Stimulated activated CD8-positive, alpha-beta memory T cell treated with anti-CD3 and anti-CD28 coated beads, Interleukin-12 subunit alpha, Interleukin-12 subunit beta, amount 100 ng/mL, for 4 hours (primary cell): ENCODE data around the gene TMX2.
"Not testable (repeated sequence)": the region's sequence is repeated elsewhere in the genome, so short reads cannot be mapped to it uniquely, and the experiment has no call there.

Experiments used
- DNase-seq: peaks from one replicate; pipeline ENCODE4 v3.0.0-alpha.2; 2020; ENCODE audit warnings: low read depth

TMX2 gene, protein sequence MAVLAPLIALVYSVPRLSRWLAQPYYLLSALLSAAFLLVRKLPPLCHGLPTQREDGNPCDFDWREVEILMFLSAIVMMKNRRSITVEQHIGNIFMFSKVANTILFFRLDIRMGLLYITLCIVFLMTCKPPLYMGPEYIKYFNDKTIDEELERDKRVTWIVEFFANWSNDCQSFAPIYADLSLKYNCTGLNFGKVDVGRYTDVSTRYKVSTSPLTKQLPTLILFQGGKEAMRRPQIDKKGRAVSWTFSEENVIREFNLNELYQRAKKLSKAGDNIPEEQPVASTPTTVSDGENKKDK

DNA sequence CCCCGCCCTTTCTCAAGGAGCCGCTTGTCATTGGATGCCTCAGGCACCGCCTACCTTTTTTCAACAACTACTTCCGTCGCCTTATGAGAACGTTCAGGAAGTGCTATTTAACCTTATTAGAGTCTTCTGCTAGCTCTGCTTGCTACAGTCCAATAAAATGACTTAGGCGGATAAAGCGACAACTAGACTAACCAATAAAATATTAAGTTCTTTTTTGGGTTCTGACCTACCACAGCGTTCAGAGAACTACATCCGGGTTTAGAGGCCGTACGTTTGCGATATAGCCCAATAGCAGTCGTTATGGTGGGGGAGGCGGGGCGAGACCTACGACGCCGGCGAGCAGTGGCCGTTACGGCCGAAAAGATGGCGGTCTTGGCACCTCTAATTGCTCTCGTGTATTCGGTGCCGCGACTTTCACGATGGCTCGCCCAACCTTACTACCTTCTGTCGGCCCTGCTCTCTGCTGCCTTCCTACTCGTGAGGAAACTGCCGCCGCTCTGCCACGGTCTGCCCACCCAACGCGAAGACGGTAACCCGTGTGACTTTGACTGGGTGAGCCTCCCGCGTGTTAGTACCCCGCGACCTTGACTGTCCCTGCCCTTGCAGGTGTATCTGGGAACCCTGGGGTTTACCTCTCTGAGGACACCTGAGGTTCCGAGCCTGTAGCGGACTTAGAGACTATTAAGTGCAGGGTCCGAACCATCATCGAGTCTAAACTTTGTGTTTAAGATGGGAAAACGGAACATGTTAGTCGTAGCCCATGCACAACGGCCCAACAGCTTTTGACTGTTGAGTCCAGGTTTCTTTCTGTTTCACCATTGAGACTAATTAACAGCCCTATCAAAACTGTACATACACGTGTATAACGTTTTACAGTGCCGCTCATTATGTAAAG lies at the start of gene TMX2:
Gene TMX2 (plus strand): TSS at position 338 of the 895 bp plus-strand sequence. CDS start 26 bp downstream, at position 364.
- peak; percentile 80 for DNase-seq

DNA sequence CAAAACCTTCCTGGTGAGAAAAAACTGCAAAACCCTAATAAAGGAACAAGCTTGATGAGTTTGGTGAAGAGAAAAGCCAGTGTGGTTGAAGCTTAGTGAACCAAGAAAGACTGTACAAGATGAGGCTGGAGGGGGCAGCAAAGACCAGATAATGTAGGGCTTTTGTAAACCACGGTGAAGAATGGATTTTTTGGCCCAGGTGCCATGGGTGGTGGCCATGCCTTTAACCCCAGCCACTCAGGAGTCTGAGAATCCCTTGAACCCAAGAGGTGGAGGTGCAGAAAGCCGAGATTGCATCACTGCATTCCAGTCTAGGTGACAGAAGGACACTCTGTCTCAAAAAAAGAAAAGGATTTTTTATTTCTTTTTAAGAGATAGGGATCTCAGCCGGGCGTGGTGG lies 49.5 kb upstream of the TMX2 start:
- DNase-seq, result no peak

DNA sequence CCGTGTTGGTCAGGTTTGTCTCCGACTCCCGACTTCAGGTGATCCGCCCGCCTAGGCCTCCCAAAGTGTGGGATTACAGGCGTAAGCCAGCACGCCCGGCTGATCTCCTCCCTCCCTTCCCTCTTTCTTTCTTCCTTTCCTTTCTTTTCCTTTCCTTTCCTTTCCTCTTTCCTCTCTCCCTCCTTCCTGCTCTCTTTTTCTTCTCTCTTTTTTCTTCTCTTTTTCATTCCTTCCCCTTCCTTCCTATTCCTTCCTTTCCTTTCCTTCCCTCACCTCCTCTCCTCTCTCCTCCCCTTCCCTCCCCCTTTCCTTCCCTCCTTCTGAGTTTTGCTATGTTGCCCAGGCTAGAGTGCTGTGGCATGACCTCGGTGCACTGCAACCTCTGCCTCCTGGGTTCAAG lies 48.4 kb upstream of the TMX2 start:
- no peak for DNase-seq

DNA sequence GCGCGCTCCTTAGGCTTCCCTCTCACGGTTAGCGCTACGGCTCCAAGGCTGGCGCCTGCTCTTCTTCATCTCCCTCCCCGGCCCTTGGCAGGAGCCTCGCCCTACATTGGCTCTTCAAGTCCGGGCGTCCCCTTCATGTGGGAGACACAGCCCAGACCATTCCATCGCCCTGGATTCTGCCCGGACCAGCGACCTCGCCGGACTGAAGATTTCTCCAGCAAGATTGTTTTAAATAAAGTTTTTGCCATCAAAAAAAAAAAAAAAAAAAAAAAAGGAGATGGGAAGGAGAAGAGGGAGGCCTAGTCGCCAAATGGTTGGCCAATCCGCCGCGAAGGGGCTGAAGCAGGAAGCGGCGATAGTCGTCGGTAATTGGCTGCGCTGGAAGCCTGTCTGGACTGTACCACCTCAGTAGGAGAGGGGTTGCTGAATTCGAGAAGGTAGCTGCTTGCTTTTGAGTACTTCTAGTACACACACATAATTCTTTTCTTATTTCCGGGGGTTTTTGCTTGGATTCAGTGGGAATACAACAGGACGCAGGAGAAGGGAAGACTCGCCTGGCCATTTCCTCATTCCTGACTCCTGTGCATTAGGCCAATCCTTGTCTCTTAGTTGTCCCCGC lies 45.2 kb upstream of the TMX2 start:
- DNase-seq, result peak; percentile 82

DNA sequence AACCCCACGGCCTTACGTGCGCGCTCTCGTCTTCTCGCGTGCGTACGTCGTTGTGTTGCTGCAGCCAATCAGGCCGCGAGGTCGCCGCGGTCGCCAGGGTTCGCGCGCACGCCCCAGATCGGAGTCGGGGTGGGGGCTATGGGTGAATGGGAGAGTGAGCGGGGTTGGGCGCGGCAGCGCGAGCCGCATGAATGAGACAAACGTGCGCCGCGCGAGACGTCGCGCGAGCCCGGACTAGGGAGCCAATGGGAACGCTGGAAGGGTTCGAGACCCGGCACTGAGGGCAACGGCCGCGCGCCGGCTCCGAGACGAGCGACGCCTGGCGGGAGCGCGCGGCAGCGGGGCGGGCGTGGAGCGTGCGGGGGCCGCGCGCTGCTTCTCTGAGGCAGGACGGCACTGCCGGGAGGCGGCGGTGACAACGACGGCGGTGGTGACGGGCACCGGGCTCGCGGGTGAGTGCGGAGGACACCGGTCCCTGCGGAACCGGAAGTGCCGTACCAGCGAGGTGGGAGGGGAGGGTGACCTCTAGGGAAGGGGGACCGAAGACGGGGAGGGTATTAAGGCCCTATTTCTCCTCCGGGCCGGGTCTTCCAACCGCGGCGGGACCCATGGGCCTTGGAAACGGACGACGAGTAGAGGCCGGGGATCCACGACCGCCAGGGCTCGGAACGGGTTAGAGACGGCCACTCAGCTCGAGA lies 44.5 kb upstream of the TMX2 start, which contains the start of gene ZDHHC5:
Gene ZDHHC5 (plus strand): TSS at position 379 of the 698 bp plus-strand sequence. CDS start 4,977 bp downstream, outside the sequence.
- peak; percentile 100 for DNase-seq

DNA sequence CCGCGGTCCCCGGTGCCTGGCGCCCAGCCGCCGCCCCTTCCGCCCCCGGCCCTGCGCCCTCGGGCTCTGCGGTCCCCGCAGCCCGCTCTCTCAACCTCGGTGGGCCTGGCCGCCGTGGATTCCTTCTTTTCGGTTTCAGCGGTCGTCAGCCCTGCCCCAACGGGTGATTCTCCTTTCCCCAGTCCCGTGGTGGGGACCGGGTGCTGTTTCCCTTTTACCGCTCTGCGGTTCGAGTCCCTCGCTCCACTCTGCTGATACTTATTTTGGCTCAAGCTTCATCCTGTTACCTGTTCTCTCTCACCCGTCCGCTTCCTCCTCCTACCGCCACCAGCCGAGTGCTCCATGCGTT lies 44.0 kb upstream of the TMX2 start:
- DNase-seq, result no peak

DNA sequence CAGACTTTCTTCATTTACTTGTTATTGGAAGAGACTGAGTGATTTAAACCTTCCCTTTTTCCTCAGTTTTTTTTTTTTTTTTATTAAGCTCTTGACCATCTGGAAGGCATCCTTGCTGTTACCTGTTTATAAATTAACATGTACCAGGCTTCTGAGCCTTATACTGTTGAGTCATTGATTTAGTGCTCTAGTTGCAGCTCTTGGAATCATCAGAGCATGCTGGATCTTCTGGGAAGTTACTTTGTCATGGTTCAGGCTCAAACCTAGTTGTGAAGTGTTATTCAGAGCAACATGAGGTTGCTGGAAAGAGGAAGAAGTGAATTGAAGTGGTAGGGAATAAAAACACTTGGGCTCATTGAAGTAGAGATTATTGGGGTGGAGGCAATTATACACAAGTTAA lies 38.1 kb upstream of the TMX2 start:
- no peak for DNase-seq

DNA sequence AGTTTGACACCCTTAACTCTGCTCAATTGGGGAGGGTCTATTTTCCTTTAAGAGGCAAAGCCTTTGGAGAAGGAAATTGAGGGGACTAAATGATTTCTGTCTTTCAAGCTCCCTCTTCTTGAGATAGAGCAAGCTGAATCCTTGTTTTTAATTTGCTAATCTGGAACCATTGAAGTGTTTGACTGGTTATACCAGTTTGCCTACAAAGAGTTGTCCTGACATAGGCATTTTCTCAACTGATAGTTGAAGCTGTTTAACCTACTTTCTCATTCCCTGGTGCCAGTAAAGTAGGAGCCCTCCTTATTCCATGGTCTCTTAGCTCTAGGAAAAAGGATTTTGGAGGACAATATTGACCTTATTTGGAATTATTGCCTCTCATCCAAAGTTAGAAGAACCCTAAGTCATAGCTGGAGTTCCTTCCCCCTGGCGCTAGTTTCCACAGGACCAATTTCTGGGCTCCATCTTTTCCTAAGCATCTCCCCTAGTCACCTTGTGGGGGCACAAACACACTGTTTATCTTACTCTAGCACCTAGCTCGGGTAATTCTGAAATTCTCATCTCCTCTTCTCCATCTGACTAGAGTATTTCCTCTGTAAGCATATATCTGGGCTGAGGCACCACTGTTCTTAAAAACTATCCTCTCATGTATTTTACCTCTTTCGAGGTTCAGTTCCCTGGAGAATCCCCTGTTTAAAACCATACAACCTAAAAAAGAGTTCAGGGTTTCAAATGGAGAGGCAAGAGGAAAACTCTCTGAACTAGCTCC lies 37.0 kb upstream of the TMX2 start:
- DNase-seq, result no peak

DNA sequence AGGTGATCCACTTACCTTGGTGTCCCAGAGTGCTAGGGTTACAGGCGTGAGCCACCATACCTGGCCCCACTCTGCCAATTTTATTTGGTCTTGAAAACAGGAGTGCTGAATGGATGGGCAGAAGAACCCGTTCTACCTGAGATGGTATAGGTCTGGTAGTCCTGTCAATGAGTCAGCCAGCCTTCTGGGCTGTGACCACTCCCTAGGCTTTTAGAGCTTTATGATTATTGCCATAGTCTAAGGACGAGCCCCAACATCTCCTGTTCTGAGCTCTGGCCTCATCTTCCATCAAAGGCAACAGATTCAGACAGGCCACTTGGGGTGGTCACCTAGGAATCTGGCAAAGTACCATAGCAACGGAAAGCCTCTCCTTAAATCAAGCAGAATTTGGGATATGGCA lies 33.0 kb upstream of the TMX2 start:
- no peak for DNase-seq

DNA sequence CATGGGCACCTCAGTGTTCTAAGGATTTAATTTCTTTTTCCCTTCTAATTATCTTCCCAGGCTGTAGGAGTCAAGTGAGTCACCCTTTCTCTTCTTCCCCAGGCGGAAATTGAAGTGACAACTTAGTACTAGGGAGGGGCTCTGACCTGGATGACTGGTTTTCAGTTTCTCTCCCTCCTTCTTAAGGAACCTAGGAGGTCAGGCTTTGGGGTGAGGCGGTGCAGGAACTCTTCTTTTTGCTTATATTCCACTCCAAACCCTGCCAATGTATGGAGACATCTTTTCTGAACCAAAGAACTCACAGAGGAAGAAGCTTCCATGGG lies 31.9 kb upstream of the TMX2 start:
- no peak for DNase-seq

DNA sequence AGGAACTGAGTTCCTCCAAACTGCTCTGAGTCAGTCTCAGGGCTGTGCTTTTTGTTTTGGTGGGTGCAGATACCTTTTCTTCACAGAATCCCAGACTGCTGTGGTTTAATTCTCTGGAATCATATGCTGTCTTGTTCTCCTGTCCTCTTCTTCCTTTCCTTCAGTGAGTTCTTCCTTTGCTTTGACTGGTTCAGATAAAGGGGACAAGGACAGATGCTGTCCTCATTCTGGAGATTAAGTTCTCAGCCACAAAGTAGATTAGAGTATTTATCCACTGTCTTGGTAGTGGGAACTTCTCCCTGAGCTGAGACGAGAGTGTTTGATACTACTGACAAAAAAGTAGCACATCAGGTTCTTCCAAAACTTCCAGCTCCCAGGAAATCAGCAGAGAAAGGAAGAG lies 31.2 kb upstream of the TMX2 start:
- no peak for DNase-seq

DNA sequence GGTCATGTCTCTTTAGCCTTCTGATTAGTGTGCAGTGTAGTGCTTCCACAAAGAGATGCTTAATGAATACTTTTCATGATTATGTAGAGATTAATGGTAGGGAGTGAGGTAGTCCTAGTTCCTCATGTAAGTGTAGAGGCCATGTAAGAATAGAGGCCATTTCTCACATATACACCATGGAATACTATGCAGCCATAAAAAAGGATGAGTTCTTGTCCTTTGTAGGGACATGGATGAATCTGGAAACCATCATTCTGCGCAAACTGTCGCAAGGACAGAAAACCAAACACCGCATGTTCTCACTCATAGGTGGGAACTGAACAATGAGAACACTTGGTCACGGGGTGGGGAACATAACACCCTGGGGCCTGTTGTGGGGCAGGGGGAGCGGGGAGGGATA lies 21.9 kb upstream of the TMX2 start:
- not testable (repeated sequence) for DNase-seq

DNA sequence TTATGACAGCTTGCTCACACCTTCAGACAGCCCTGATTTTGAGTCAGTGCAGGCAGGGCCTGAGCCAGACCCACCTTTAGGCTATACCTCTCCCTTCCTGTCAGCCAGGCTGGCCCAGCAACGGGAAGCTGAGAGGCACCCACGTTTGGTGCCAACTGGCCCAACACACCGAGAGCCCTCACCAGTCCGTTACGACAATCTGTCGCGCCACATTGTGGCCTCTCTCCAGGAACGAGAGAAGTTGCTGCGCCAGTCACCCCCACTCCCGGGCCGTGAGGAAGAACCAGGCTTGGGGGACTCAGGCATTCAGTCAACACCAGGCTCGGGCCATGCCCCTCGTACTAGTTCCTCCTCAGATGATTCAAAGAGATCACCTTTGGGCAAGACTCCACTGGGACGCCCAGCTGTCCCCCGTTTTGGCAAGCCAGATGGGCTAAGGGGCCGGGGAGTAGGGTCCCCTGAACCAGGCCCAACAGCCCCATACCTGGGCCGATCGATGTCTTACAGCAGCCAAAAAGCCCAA lies 13.5 kb upstream of the TMX2 start:
- DNase-seq, result no peak

DNA sequence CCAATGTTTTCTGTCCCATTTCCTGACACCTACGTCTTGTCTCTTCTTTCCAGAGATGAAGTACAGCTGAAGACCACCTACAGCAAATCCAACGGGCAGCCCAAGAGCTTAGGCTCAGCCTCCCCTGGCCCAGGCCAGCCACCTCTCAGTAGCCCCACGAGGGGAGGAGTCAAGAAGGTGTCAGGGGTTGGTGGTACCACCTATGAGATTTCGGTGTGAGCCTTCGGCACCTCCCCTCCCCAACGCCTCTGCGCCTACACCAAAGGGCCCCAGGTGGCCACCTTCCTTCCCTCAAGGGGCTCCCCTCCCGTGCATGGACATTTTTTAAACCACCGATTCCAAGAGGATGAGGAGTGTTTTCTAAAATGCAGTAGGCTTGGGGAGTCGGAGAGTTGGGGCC lies 12.6 kb upstream of the TMX2 start:
- no peak for DNase-seq

DNA sequence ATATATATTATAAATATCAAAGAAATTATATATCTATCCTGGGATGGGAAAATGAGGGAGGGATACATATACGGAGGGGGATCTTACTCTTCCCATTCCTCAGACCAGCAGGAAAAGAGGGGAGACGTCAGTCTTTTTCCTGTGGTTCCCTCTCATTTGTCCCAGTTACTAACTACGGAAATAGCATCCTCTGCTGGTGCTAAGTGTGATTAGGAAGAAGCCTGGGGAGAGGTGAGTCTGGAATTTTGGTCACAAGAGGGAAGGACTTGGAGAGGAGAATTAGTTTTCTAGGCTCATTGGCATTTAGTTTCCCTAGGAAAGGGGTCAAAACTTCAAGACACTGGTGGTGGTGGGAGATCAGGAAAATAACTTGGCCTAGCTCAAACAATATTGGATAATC lies 12.0 kb upstream of the TMX2 start:
- no peak for DNase-seq

DNA sequence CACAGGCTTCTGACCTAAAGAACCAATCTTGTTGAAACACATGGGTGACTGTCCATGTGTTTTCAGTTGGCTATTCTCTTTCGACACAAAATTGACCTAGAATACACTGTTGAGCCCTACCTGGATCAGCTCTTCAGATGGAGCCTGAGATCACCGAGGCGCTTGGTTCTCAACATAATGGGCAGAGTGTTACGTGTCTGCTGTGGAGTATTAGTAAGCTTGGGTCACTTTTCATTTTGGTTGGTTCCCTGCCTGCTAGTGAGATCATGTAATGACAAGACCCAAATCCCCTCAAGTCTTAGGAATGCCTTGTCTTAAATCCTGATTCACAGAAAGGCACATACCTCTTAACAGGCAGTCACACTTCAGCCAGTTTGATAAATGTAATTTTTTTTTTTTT lies 9.1 kb upstream of the TMX2 start:
- no peak for DNase-seq

DNA sequence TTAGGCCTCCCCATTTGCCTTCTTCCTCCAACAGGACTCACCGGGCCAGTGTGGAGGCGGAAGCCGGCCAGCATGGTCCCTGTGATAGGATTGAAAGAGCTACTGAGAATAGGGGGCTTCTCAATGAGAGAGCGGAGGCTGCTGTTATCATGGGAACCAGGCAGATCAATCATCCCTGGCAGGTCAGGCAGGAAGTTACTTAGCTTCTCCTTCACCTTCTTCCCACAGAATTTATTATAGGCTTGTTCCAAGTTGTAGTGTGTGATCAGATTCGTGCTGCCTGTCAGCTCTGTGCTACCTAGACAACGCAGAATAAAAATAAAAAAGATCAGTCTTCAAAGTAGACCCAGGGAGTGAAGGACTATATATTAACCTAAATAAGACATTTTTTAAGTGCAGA lies 7.5 kb upstream of the TMX2 start:
- DNase-seq, result no peak

DNA sequence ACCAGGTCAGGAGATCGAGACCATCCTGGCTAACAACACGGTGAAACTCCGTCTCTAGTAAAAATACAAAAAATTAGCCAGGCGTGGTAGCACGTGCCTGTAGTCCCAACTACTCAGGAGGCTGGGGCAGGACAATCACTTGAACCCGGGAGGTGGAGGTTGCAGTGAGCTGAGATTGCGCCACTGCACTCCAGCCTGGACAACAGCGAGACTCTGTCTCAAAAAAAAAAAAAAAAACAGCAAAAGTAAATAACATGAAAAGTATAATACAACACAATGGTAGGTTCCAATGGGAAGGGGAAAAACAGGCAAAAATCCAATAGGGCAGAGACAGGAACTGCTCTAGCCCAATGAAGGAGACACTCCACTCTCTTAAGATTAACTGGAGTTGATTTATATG lies 7.0 kb upstream of the TMX2 start:
- DNase-seq, result not testable (repeated sequence)

DNA sequence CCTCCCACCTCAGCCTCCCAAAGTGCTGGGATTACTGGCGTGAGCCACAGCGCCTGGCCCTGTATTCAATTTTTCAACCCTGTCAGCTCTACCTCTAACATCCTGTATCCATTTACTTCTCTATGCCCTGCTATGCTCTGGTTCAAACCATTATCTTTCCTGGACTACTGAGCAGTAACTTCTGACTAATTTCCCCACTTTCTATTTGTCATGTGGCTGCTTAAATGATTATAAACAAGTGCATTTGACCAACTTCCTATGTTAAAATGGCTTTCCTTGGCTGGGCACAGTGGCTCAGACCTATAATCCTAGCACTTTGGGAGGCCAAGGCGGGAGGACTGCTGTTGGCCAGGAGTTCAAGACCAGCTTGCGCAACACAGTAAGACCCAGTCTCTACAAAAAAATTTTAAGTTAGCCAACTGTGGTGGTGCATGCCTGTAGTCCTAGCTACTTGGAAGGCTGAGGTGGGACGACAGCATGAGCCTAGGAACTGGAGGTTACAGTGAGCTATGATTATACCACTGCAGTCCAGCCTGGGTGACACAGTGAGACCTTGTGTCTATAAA lies 2.5 kb upstream of the TMX2 start:
- DNase-seq, result no peak

DNA sequence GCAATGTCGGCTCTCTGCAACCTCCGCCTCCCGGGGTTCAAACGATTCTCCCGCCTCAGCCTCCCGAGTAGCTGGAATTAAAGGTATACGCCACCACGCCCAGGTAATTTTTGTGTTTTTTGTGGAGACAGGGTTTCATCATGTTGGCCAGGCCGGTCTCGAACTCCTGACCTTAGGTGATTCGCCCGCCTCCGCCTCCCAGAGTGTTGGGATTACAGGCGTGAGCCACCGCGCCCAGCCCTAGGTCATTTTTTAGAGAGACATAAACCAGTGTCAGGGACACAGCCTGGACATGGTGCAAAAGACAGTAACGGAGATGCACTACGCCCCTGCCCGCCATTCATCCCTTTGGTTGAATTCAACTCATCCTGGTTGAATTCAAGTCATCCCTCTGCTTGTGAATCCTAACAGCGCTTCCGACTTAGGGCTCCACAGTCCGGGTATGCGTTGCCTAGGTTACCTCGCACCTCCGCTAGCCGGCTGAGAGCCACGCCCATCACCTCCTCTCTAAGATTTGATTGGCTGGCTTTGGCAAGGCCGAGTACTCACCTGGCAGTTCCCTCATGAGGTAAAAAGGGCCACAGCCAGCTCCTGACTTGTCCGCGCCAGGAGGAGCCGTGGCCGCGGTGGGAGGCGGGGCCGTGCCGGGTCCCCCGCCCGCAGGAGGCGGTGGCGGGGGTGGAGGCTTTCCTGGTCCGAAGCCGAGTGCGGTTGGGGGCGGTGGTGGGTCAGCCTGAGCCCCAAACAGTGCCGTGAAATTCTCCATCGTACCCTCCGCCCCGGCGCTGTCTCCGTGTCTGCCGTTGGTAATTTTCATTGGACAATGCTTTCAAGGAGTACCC lies 758 bp upstream of the TMX2 start, which contains the start of gene MED19:
Gene MED19 (minus strand): TSS at position 802 of the 842 bp plus-strand sequence. CDS start 36 bp downstream, at position 766.
- DNase-seq, result peak; percentile 66
